Neural progenitor cell (in vitro differentiated cells): ENCODE measurements around the gene RAB11FIP3.

Experiments used
- EZH2 ChIP-seq: fragments of 200-600 bp; sonication (generic); IDR thresholded peaks from 2 replicates; pipeline ENCODE4 v1.6.1; 2017; ENCODE audit warnings: antibody characterized with exemption, mild to moderate bottlenecking, moderate library complexity
- TF ChIP-seq, protein P1 (sequence below): fragments of 200-600 bp; sonication (generic); IDR thresholded peaks from 2 replicates; pipeline ENCODE4 v1.5.1; 2017; ENCODE audit warnings: antibody characterized with exemption, mild to moderate bottlenecking

DNA sequence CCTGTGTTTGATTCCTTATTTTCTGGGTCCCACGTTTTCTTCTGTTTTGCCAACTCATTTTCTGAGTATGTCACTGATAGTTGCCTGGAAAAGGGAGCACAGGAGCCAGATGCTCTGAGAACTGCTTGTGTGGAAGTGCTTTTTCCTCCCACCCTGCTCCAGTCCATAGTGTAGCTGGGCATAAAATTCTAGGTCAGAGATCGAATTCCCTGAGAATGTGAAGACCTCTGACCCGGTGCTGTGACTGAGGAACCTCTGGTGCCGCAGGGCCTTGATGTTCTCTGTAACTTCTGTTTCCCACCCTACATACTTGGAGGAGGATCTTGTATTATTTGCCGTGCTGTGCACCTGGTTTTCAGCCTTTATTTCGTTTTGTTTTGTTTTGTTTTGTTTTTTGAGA is 82.5 kb downstream of the RAB11FIP3 start:
- TF ChIP-seq, protein P1, sequence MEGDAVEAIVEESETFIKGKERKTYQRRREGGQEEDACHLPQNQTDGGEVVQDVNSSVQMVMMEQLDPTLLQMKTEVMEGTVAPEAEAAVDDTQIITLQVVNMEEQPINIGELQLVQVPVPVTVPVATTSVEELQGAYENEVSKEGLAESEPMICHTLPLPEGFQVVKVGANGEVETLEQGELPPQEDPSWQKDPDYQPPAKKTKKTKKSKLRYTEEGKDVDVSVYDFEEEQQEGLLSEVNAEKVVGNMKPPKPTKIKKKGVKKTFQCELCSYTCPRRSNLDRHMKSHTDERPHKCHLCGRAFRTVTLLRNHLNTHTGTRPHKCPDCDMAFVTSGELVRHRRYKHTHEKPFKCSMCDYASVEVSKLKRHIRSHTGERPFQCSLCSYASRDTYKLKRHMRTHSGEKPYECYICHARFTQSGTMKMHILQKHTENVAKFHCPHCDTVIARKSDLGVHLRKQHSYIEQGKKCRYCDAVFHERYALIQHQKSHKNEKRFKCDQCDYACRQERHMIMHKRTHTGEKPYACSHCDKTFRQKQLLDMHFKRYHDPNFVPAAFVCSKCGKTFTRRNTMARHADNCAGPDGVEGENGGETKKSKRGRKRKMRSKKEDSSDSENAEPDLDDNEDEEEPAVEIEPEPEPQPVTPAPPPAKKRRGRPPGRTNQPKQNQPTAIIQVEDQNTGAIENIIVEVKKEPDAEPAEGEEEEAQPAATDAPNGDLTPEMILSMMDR, result no peak
- no peak for TF ChIP-seq EZH2
